Loucy (cell line): ENCODE results near the gene ACVRL1.

Experiments used
- EZH2phosphoT487 ChIP-seq: fragments of 200-600 bp; IDR thresholded peaks from 2 replicates; pipeline ENCODE4 v1.6.1; 2018; ENCODE audit warnings: antibody characterized with exemption, mild to moderate bottlenecking, moderate library complexity, borderline replicate concordance
- TF ChIP-seq, protein P1 (sequence below): fragments of 200-600 bp; sonication (generic); conservative IDR thresholded peaks from 2 replicates; pipeline ENCODE4 v1.5.1; 2014; ENCODE audit warnings: mild to moderate bottlenecking, antibody characterized with exemption, low read length

DNA sequence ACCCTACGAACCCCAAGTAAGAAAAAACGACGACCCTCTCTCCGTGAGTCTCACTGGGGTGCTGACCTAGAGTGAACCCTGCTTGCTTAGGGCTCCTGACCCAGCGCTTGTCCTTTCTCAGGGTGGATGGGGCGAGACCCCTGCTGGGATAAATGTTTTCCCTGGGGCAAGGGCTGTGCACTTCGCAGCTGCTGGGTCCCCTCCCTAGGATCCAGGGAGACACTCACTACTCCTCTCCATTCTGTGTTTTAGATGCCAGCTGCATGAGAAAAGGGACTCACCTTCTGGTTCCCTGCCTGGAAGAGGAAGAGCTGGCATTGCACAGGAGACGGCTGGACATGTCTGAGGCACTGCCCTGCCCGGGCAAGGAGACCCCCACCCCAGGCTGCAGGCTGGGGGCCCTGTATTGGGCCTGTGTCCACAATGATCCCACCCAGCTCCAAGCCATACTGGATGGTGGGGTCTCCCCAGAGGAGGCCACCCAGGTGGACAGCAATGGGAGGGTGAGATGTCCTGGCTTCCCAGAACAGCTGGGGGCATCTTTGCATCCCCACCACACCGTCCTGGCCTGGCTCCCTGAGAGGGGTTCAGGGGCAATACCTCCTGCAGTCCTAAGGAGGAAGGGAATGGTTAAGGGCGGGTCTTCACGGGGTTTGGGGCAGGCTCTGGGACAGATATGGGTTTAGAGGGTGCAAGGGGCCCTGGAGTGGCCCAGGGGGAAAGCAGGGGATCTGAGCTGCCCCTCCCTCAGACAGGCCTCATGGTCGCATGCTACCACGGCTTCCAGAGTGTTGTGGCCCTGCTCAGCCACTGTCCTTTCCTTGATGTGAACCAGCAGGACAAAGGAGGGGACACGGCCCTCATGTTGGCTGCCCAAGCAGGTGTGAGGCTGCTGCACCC, 18.7 kb upstream of the ACVRL1 start:
- TF ChIP-seq, protein P1, sequence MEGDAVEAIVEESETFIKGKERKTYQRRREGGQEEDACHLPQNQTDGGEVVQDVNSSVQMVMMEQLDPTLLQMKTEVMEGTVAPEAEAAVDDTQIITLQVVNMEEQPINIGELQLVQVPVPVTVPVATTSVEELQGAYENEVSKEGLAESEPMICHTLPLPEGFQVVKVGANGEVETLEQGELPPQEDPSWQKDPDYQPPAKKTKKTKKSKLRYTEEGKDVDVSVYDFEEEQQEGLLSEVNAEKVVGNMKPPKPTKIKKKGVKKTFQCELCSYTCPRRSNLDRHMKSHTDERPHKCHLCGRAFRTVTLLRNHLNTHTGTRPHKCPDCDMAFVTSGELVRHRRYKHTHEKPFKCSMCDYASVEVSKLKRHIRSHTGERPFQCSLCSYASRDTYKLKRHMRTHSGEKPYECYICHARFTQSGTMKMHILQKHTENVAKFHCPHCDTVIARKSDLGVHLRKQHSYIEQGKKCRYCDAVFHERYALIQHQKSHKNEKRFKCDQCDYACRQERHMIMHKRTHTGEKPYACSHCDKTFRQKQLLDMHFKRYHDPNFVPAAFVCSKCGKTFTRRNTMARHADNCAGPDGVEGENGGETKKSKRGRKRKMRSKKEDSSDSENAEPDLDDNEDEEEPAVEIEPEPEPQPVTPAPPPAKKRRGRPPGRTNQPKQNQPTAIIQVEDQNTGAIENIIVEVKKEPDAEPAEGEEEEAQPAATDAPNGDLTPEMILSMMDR, result no peak
- TF ChIP-seq EZH2phosphoT487, result no peak
